Right lobe of liver (tissue), 6 donors: Measurements from ENCODE around the gene SFT2D2. TPM values are rescaled to one million over a fixed set of nuclear protein-coding genes. Genes with fewer than 3 reads are reported as not detected.

Experiments used
- ATAC-seq, 4 donors: fragments of 200-7000 bp; cut with Tn5 transposase; one replicate each; pipeline ENCODE4 v1.9.1; 2020; ENCODE audit warnings: mild to moderate bottlenecking in 4 of 4, moderate library complexity in 4 of 4
- DNase-seq, 3 donors: peaks; one replicate each; pipeline ENCODE4 v3.0.0-alpha.2; 2020
- H3K27ac ChIP-seq, 3 donors: fragments of 200-600 bp; one replicate each; pipeline ENCODE4 v1.8.0; 2022
- H3K27me3 ChIP-seq, 2 donors: fragments of 200-600 bp; one replicate each; pipeline ENCODE4 v1.8.0; 2022
- H3K36me3 ChIP-seq, 4 donors: fragments of 200-600 bp; sonication (generic) in 1 of 4; one replicate each; pipeline versions ENCODE4 v1.5.1 to v1.8.0; 2017 to 2022; ENCODE audit warnings: control low read depth in 1 of 4
- H3K4me1 ChIP-seq, 4 donors: fragments of 200-600 bp; sonication (generic) in 1 of 4; one replicate each; pipeline versions ENCODE4 v1.5.1 to v1.8.0; 2017 to 2022; ENCODE audit warnings: control low read depth in 1 of 4
- H3K4me3 ChIP-seq, 3 donors: fragments of 200-600 bp; one replicate each; pipeline ENCODE4 v1.8.0; 2022
- H3K9me3 ChIP-seq, 4 donors: fragments of 200-600 bp; sonication (generic) in 1 of 4; one replicate each; pipeline versions ENCODE4 v1.5.1 to v1.8.0; 2017 to 2022; ENCODE audit warnings: control low read depth in 1 of 4
- POLR2A ChIP-seq: fragments of 450-650 bp; IDR thresholded peaks from one replicate; pipeline ENCODE4 v1.6.1; 2017; ENCODE audit warnings: antibody characterized with exemption, mild to moderate bottlenecking
- WGBS: methylation state at CpG from one replicate; pipeline ENCODE4 v1.1.6; 2018; ENCODE audit warnings: low coverage, low lambda C conversion rate; ENCODE audit not compliant: insufficient coverage; ENCODE audit errors: missing lambda C conversion rate; 5-methylcytosine and 5-hydroxymethylcytosine counted together
- intact Hi-C, 2 donors: fragments of 100-400 bp; cut with DNase I; formaldehyde crosslinking; loops; one replicate each; pipeline versions ENCODE4 v1.11.2 to v1.14.1; 2022
- total RNA-seq, 6 experiments: library from RNA; depleted of rRNA in 2 of 6; stranded (reverse); fragments of >200 nt in 2 of 6; fragmentation: NEBNext Ultra II Directional in 3 of 6; extraction: Animal tissue kit (Norgen Biotek cat#: 25700) in 3 of 6; gene quantifications; one replicate each; pipeline versions ENCODE4 v1.1.0 to v1.2.4, GENCODE V29; 2016 to 2023
- TF ChIP-seq, protein P1 (sequence below), 4 donors: fragments of 200-600 bp in 3 of 4; fragments of 450-650 bp in 1 of 4; IDR thresholded peaks; one replicate each; pipeline versions ENCODE4 v1.5.1 to v1.8.0; 2016 to 2022; ENCODE audit warnings: antibody characterized with exemption in 4 of 4, mild to moderate bottlenecking in 2 of 4
- donor health status: DM: no; HTN: yes; CAD: no.
- donor health status: DM: no; HTN: no; CAD: no.
- donor health status: DM: no; HTN: no; CAD: no.
- donor health status: DM: no; HTN: yes; CAD: no.
- donor health status: DM: no; HTN: yes; CAD: no.

SFT2D2 gene
- total RNA-seq, 6 experiments from 2014 or later = 26.5 to 35.4 (median 29.8) TPM

DNA sequence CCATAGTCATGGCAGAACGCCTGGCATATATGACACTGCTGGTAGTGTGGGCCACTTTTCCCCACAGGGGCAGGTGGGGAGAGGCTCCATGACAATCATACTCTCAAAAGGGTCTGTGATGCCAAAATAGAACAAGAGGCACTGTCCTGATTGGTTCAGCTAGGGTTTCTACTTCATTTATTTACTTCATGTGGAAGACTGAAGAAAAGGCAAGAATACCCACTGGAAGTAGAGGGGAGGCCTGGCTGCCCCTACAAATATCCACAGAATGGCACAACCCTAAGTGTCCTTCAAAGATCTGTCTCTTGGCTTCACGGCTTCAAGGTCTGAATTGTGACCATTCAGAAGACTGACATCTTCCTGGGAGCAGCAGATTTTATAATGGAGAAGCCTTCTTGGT lies 4.5 kb upstream of the SFT2D2 start:
- Histone ChIP-seq H3K27ac (no peak overlapping the region), H3K36me3 (no peaks in the 10 kb centered on the region), H3K4me1 (peaks cover 0 to 4% (median 0%) of the 10 kb centered on the region in 4 donors), H3K9me3 (no peaks in the 10 kb centered on the region), H3K4me3 (no peak overlapping the region), H3K27me3 (no peaks in the 10 kb centered on the region)
- intact Hi-C loops = no loop called here
- WGBS = 75% methylated on average over 2 of the region's 2 CpGs
- DNase-seq (no peak), ATAC-seq (no peak)
- TF ChIP-seq, protein P1, sequence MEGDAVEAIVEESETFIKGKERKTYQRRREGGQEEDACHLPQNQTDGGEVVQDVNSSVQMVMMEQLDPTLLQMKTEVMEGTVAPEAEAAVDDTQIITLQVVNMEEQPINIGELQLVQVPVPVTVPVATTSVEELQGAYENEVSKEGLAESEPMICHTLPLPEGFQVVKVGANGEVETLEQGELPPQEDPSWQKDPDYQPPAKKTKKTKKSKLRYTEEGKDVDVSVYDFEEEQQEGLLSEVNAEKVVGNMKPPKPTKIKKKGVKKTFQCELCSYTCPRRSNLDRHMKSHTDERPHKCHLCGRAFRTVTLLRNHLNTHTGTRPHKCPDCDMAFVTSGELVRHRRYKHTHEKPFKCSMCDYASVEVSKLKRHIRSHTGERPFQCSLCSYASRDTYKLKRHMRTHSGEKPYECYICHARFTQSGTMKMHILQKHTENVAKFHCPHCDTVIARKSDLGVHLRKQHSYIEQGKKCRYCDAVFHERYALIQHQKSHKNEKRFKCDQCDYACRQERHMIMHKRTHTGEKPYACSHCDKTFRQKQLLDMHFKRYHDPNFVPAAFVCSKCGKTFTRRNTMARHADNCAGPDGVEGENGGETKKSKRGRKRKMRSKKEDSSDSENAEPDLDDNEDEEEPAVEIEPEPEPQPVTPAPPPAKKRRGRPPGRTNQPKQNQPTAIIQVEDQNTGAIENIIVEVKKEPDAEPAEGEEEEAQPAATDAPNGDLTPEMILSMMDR (IDR thresholded peaks at IDR 0.05) = no peak
- TF ChIP-seq POLR2A = no peak

DNA sequence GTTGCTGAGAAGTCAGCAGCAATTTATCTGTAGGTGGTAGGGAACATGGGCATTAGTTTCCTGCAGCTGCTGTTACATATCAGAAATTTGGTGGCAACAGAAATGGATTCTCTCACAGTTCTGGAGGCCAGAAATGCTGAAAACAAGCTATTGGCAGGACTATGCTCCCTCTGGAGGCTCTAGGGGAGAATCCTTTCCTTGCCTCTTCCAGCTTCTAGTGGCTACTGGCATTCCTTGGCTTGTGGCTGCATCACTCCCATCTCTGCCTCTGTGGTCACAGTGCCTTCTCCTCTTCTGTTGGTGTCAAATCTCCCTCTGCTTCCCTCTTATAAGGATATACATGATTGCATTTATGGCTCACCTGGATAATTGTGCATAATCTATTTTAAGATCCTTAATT lies 2.5 kb upstream of the SFT2D2 start:
- no peaks in the 10 kb centered on the region for H3K36me3 ChIP-seq
- H3K27me3 ChIP-seq = no peaks in the 10 kb centered on the region
- H3K9me3 ChIP-seq = no peaks in the 10 kb centered on the region

DNA sequence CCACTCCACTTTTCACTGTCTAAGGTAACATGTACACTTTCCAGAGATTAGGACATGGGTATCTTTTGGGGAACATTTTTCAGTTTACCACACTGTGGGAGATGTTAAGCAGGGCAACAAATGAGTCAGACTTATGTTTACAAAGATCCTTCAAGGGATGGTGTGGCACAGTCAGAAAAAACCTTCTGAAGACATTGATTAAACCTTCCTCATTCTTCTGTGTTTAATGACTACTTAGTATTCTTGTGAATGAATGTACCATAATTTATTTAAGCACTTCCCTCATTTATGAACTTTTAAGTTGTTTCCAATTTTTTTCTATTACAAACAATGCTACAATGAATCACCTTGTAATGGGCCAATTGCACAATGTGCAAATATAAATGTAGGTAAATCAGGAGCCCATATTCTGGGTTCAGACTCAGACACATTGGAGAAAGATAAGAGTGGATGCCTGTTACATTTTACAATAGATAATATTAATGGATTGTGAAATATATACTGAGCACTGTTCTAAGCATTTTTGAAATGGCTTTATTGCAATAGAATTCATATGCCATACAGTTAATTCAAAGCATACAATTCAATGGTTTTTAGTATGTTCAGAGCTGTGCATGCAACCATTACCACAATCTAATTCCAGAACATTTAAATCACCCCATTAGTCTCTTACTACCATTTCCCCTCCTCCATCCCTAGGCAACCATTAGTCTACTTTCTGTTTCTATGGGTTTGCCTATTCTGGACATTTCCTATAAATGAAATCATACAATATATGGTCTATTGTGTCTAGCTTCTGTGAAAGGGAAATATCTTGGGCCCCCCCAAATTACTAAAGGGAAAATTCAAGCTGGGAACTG lies 1.9 kb upstream of the SFT2D2 start:
- Histone ChIP-seq H3K4me1 (peaks cover 0 to 13% (median 5%) of the 10 kb centered on the region in 4 donors), H3K27me3 (no peaks in the 10 kb centered on the region), H3K27ac (no peak overlapping the region), H3K36me3 (no peaks in the 10 kb centered on the region), H3K9me3 (no peaks in the 10 kb centered on the region), H3K4me3 (no peak overlapping the region)
- intact Hi-C loops = no loop called here
- DNase-seq (no peak), ATAC-seq (no peak)
- no peak for TF ChIP-seq POLR2A
- TF ChIP-seq, protein P1 (IDR thresholded peaks at IDR 0.05) = no peak

More for the DNA sequence above, 2.5 kb upstream of the SFT2D2 start:
- intact Hi-C loops = no loop called here
- no peak for ATAC-seq
- DNase-seq = no peak
- Histone ChIP-seq H3K4me1 (peaks cover 0 to 7% (median 2%) of the 10 kb centered on the region in 4 donors), H3K27ac (no peak overlapping the region), H3K4me3 (no peak overlapping the region)
- TF ChIP-seq POLR2A = no peak
- TF ChIP-seq, protein P1 (IDR thresholded peaks at IDR 0.05) = no peak

DNA sequence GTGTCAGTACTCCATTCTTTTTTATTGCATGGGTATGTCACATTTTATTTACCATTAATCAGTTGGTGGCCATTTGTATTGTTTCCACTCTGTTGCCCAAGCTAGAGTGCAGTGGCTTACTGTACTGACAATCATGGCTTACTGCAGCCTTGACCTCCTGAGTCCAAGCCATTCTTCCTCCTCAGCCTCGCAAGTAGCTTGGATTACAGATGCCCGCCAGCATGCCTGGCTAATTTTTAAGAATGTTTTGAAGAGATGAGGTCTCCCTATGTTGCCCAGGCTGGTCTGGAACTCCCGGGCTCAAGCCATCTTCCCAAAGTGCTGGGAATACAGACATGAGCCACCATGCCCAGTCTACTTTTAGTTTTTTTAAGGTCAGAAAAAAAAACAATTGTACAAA lies 813 bp upstream of the SFT2D2 start:
- Histone ChIP-seq H3K4me1 (peaks cover 0 to 22% (median 10%) of the 10 kb centered on the region in 4 donors), H3K4me3 (peak overlapping the region in 1 of 3 donors; percentile 99), H3K27me3 (no peaks in the 10 kb centered on the region), H3K27ac (no peak overlapping the region), H3K9me3 (no peaks in the 10 kb centered on the region), H3K36me3 (no peaks in the 10 kb centered on the region)
- TF ChIP-seq, protein P1 (IDR thresholded peaks at IDR 0.05) = no peak
- TF ChIP-seq POLR2A = no peak
- 90% methylated on average over 3 of the region's 3 CpGs for WGBS
- intact Hi-C loops = no loop called here
- no peak for ATAC-seq
- no peak for DNase-seq
